GM19099 (cell line): ENCODE results near the gene RGS7.

Source experiments
- POLR2A ChIP-seq: IDR thresholded peaks from 3 replicates; pipeline ENCODE4 v1.6.1; 2011; ENCODE audit warnings: low read depth; ENCODE audit not compliant: insufficient read length; ENCODE audit errors: extremely low read depth

The RGS7 gene

DNA sequence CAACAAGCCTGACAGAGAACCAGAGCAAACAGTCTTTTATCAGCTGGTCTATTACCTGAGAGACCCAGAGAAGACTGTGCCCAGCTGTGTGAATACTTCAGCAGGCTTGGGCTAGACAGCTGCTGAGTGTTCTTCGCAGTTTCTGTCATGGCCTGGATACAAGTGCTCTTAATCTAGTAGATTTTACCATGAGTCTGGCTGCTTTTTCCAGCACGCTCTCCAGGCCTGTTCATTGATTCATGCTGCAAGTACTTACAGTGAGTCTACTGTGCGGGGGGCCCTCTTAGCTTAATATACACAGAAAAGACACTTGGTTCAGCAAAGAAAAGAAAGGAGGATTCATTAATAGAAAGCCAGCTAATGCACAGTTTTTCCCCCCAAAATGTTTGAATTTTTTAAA, 48.5 kb downstream of the RGS7 start:
- TF ChIP-seq POLR2A = no peak

DNA sequence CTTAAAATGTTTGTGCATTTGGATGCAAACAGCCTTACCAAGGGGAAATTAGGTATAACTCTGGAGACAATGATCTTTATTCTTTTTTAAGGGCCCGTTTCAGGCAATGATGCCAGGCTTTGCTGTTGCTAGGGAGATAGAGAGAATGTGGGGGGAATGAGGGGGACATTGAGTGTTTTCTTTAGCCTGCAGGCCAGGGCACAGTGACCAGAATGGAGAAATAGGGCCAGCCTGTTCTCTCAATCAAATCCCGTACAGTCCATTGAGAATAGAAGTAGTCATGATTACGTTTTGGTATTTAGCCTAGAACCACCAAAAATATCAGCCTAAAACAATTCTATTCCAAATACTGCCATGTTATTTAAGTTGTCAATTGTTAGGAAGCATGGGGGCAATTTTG, 49.0 kb downstream of the RGS7 start:
- no peak for TF ChIP-seq POLR2A

GRCh38 chr1:241306125-241306790, 50.7 kb downstream of the RGS7 start:
- TF ChIP-seq POLR2A = no peak

GRCh38 chr1:241299347-241299746, 57.7 kb downstream of the RGS7 start:
- TF ChIP-seq POLR2A = no peak

GRCh38 chr1:241292973-241293372, 64.0 kb downstream of the RGS7 start:
- TF ChIP-seq POLR2A = no peak

DNA sequence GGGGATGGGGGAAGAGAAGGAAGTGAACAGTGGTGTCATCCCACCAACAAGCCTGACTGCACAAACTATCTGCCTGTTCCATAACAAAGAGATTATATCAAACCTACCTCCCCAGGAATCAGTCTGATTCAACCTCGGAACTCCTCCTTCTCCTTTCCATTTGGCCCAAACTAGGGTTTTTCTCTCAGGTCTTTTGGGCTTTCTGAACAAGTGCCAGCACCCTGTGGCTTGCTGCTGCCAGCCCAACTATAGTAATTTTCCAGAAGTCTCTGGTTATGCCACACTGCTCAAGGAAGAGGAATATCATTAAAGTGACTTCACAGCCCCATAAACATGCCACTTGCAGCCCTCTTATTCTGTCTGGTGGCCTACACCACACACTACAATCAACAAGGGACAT, 70.5 kb downstream of the RGS7 start:
- TF ChIP-seq POLR2A = no peak

DNA sequence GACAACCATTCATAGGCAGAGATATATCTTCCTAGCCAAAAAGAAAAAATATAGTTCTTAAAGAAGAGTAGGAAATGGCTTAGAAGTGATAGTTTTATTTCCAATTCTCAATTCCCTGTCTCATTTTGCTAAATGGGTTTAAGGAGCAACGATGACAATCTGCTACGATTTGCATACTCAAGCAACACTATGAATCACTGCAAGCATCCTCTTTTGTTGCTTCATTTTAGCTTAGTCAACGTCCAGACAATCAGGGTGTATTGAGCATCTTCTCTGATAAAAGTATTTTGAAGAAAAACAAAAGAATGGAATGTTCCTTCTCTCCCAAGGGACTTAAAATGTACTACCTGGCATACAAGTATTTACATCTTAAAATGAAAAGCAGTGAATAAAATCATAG, 80.6 kb downstream of the RGS7 start:
- no peak for TF ChIP-seq POLR2A

DNA sequence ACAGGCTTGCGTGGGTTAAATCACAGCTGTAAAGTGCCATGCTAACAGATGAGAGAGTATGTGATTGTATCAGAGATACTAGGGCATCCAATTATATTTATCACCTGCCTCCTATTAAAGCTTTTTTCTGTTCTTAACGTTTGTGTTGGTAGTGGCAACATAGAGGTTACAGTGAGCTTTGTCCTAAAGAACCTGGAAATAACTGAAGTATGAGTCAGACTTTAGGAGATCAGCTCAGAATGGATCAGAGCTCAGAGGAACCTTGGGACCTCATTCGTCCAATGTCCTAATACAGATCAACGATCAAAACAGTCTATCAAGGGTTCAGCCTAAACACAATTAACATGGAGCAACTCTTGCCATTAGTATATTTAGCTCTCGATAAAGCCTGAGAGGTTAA, 81.0 kb downstream of the RGS7 start:
- no peak for TF ChIP-seq POLR2A

DNA sequence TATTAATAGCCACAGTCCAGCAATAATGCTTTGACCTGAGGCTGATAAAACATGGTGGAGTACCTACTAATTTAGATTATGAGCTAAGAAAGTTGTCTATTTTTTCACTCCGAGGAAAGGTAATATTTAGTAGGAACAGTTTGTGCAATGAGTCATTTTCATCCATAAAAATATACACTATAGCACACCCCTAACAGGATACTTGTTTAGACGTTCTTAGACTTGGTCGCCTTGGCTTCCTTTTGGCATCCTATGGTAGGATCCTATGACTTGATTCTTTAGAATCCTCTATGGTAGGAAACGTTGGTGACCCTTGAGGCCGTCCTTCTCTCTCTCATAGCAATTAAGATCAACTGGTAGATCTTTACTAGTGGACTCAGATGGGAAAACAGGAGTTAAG, 81.8 kb downstream of the RGS7 start:
- no peak for TF ChIP-seq POLR2A

GRCh38 chr1:241274693-241275092, 82.3 kb downstream of the RGS7 start:
- no peak for TF ChIP-seq POLR2A

DNA sequence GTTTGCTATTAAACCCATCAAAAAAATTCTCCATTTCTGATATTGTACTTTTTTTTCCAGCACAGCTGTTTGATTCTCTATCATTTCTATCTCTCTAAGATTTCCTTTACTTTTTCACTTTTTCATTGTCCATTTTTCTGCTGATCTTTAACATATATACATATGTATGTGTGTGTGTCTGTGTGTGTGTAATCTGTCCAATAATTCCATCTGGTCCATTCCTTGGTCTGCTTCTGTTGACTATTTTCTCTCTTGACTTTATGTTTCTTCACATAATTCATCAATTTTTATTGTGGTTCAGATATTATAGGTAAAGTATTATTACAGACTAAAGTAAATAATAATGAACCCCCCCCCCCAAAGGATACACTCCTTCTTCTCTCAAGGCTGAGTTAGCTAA, 84.2 kb downstream of the RGS7 start:
- no peak for TF ChIP-seq POLR2A

DNA sequence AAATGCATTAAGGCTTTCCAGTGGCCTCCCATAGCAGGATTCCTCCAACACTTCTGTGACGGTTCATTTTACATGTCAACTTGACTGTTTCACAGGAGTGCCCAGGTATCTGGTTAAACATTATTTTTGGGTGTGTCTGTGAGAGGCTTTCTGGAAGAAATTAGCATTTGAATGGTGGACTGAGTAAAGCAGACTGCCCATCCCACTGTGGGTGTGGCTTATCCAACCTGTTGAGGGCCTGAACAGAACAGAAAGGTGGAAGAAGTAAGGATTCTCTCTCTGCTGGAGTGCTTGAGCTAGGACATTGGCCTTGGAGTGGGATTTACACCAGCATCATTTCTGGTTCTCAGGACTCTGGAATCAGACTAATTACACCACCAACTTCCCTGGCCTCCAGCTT, 85.6 kb downstream of the RGS7 start:
- no peak for TF ChIP-seq POLR2A

- TF ChIP-seq POLR2A = no peak
Measured at GRCh38 chr1:241270016-241270415, 87.0 kb downstream of the RGS7 start.

- TF ChIP-seq POLR2A = no peak
Measured at GRCh38 chr1:241269116-241269515, 87.9 kb downstream of the RGS7 start.

- TF ChIP-seq POLR2A = no peak
Measured at GRCh38 chr1:241266121-241266520, 90.9 kb downstream of the RGS7 start.

DNA sequence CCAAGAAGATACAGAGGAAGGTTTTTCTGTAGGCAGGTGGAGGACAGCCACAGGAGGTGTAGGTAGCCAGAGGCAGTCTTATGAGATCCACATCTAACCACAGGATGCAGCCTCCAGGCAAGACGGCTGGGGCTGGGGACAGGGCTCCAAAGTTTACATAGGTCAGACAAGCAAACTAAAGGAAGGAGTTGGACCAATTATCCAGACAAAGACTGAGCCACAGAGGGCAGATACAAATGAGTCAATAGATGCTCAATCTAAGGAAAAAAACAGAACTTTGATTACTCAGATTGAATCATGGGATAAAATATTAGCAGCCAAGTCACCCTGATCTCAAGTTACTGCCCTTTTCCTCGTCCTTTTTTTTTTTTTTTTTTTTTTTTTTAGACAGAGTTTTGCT, 91.6 kb downstream of the RGS7 start:
- no peak for TF ChIP-seq POLR2A

DNA sequence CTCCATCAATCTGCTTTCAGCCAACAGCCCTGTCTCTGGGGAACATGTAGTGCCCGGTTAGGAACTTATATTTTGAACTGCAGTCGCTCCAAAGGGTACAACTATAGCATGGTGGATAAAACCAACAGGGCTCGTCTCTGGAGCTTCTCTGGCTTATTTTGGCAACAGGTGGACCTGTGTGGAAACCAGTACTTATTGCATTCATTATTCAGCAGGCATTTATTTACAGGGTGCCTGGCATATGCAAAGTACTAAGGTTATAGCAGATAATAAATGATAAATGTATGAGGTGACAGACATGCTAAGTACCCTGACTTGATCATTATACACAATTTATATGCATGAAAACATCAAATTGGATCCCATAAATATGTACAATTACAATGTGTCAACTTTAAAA, 93.7 kb downstream of the RGS7 start:
- TF ChIP-seq POLR2A = no peak

DNA sequence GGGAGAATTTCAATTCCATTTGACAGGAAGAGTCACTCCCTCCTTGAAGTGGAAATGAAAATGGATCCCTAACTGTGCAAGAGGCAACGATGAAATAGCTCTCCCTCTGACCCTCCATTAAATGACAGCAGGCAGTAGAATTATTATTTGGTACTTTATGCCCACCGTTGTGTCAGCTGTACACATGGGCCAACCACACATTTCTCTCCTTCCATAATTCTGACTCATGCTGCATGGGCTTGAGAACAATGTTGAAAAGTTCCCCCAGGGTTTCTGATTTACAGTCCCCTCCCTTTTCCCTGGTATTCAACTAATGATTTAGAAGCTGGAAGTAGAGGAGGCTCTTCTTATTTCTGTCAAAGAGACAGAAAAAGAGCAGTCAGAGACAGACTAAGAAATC, 103.5 kb downstream of the RGS7 start:
- TF ChIP-seq POLR2A = no peak

DNA sequence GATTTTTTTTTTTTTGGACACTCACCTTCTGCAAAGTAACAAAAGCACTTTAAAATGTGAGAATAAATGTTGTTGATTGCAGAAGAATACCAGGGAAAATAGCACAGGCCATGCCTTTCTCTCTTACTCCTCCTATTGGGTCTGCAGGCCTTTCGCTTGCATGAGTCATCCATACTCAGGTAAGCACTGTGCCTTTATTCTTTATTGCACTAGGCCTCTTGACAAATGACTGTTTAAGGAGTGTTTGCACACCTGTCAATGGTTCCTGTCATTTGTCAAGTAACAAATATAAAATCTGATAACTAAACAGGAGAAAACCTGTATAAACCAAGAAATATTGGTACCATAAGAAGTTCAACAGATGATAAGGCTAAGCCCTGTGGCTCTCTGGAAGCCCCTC, 106.5 kb downstream of the RGS7 start:
- no peak for TF ChIP-seq POLR2A
